ENCODE data around the gene ITGB1. TPM values are rescaled to one million over a fixed set of nuclear protein-coding genes. Genes with fewer than 3 reads are reported as not detected.

Gene ITGB1
- total RNA-seq, 3 donors from 2014 or later = 438 to 1,565 (median 480) TPM

DNA sequence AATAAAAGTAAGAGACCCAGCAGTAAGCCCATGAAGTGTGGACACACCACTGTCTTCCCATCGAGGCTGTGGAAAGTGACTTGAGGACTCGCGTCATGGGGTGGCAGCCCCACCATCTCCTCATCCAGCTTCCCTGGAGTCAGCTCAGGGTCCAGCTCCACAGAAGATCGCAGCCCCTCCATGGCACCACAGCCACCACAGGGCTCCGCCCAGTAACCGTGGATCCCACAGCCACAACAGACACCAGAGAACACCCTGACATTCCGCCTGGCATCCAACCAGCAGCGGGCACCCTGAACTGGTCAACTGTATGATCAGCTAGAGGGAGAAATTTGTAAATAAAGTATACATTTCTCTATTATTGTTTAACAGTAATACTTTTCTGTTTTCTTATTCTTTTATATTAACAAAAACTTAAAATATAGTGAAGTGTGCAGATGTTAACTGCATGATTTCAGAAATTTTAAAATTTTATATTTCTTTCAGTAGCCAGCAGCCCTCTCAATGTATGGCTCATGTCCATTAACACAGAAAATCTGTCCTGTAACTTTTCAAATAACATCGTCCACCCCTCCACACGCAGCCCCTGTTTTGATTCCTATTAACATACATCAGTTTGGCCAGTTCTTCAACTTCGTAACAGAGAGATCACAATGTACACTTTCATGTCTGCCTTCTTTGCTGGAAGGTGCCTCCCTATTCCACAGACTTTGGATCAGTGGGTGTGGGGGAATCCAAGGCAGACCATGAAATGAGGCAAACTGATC, 69.7 kb downstream of the ITGB1 start:
- H3K9me3 ChIP-seq = no peaks in the 10 kb centered on the region
- no peaks in the 10 kb centered on the region for H3K36me3 ChIP-seq
- intact Hi-C loops (cut with DNase I; ENCODE audit: low total_unique reads) = no loop called here
- H3K4me3 ChIP-seq = no peak overlapping the region
- H3K27ac ChIP-seq = no peak overlapping the region
- H3K27me3 ChIP-seq = no peaks in the 10 kb centered on the region
- no peak for DNase-seq (ENCODE audit: low spot score in 2 of 2)
- H3K4me1 ChIP-seq = no peaks in the 10 kb centered on the region
- TF ChIP-seq CTCF (IDR thresholded peaks at IDR 0.05) (no peak), POLR2AphosphoS5 (IDR thresholded peaks at IDR 0.05) (no peak), POLR2A (IDR thresholded peaks at IDR 0.05) (no peak)

DNA sequence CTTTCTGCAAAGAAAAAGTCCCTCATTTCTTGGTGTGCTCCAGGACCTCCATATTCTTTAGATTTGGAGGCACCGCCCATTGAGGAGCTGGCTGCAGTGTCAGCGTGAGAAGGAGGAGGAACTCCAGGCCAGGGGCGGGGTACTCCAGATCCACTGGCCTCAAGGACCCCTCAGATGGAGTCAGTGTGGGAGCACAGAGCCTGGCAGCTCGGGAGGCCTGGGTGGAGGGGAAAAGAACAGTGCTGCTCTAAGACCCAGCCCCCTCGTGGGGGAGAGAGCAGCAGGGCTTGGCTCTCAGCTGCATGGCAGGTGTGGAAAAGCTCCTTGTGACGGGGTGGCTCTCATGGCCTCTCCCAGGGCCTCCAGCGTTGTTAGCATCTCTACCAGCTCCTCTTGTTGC, 70.5 kb downstream of the ITGB1 start:
- Histone ChIP-seq H3K36me3 (no peaks in the 10 kb centered on the region), H3K4me1 (no peaks in the 10 kb centered on the region), H3K4me3 (no peak overlapping the region), H3K27ac (no peak overlapping the region), H3K27me3 (no peaks in the 10 kb centered on the region), H3K9me3 (no peaks in the 10 kb centered on the region)
- DNase-seq (ENCODE audit: low spot score in 2 of 2) = no peak
- intact Hi-C loops (cut with DNase I; ENCODE audit: low total_unique reads) = no loop called here
- TF ChIP-seq CTCF (IDR thresholded peaks at IDR 0.05) = no peak
- no peak for TF ChIP-seq POLR2A (IDR thresholded peaks at IDR 0.05)
- TF ChIP-seq POLR2AphosphoS5 (IDR thresholded peaks at IDR 0.05) = no peak

- no peak for DNase-seq (ENCODE audit: low spot score in 2 of 2)
- Histone ChIP-seq H3K27ac (no peak overlapping the region), H3K27me3 (no peaks in the 10 kb centered on the region), H3K9me3 (no peaks in the 10 kb centered on the region), H3K4me3 (no peak overlapping the region), H3K36me3 (no peaks in the 10 kb centered on the region), H3K4me1 (no peaks in the 10 kb centered on the region)
- TF ChIP-seq POLR2AphosphoS5 (IDR thresholded peaks at IDR 0.05) (no peak), CTCF (IDR thresholded peaks at IDR 0.05) (no peak), POLR2A (IDR thresholded peaks at IDR 0.05) (no peak)
- intact Hi-C loops (cut with DNase I; ENCODE audit: low total_unique reads) = no loop called here
Measured at GRCh38 chr10:32882076-32882475, 76.0 kb downstream of the ITGB1 start.

DNA sequence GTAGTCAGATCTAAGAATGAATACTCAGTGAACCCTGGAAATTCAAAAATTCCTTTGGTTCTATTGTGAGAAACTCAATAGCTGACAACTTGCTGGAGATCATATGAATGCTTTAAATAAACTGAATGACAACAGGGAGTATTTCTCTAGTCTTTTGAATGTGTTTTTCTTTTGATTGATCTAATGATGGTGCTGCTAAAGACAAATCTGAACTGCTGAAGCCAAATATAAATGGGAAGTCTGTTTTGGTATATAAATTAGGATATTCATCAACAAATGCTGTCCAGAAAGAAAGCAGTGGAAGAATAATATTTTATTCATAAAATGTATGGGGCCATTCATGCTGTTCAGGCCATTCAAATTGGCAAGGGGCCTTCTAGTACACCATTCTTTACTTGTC, 79.4 kb downstream of the ITGB1 start:
- Histone ChIP-seq H3K27me3 (no peaks in the 10 kb centered on the region), H3K27ac (no peak overlapping the region), H3K9me3 (no peaks in the 10 kb centered on the region), H3K36me3 (no peaks in the 10 kb centered on the region), H3K4me1 (no peaks in the 10 kb centered on the region), H3K4me3 (no peak overlapping the region)
- DNase-seq (ENCODE audit: low spot score in 2 of 2) = no peak
- TF ChIP-seq POLR2AphosphoS5 (IDR thresholded peaks at IDR 0.05) = no peak
- no peak for TF ChIP-seq POLR2A (IDR thresholded peaks at IDR 0.05)
- TF ChIP-seq CTCF (IDR thresholded peaks at IDR 0.05) = no peak
- intact Hi-C loops (cut with DNase I; ENCODE audit: low total_unique reads) = no loop called here

DNA sequence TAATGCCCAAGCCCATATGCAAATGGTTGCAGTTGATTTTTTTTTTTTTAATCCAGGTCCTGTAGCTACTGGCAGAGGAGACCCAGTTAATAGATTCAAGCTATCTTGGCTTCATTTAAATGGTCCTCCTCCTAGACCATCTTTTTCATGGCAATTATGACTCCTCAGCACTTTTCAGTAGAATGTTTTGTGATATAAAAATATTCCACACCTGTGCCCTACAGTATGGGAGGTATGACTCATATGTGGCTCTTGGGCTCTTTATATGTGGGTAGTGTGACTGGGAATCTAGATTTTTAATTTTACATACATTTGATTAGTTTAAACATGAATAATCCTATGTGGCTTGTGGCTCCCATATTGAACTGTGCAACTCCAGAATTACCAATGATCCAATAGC, 80.1 kb downstream of the ITGB1 start:
- H3K27ac ChIP-seq = no peak overlapping the region
- intact Hi-C loops (cut with DNase I; ENCODE audit: low total_unique reads) = no loop called here
- H3K4me3 ChIP-seq = no peak overlapping the region
- no peaks in the 10 kb centered on the region for H3K9me3 ChIP-seq
- no peaks in the 10 kb centered on the region for H3K4me1 ChIP-seq
- no peaks in the 10 kb centered on the region for H3K36me3 ChIP-seq
- TF ChIP-seq CTCF (IDR thresholded peaks at IDR 0.05) (no peak), POLR2A (IDR thresholded peaks at IDR 0.05) (no peak), POLR2AphosphoS5 (IDR thresholded peaks at IDR 0.05) (no peak)
- DNase-seq (ENCODE audit: low spot score in 2 of 2) = no peak
- no peaks in the 10 kb centered on the region for H3K27me3 ChIP-seq

Data from breast epithelium (tissue), 4 donors.